H1 (cell line): ENCODE measurements around the gene MRM1. TPM values are rescaled to one million over a fixed set of nuclear protein-coding genes. Genes with fewer than 3 reads are reported as not detected.
A peak's percentile ranks its signal among the peaks of the same experiment; 100 is the strongest.

Experiments
- CTCF ChIA-PET: fragments of 300-600 bp; sonication (Branson Sonifier 250); formaldehyde crosslinking; loops from one replicate; lab custom pipeline; 2021; ENCODE audit not compliant: partially characterized antibody; lab: Charles Lee
- POLR2A ChIA-PET: fragments of 300-600 bp; sonication (Branson Sonifier 250); formaldehyde crosslinking; loops from one replicate; lab custom pipeline; 2021; ENCODE audit warnings: inconsistent platforms; ENCODE audit not compliant: partially characterized antibody; lab: Charles Lee
- DNase-seq, 2 experiments: peaks; one replicate each; pipeline versions ENCODE4 v3.0.0 to v3.0.0-alpha.2; 2010 to 2022; ENCODE audit warnings: low spot score in 2 of 2, low read depth in 1 of 2, mixed read lengths in 1 of 2
- FAIRE-seq: peaks from 2 replicates; lab custom pipeline; 2011; peaks lifted over from hg19 to GRCh38; lab: Jason Lieb, UNC
- H2AFZ ChIP-seq: 2 replicates; pipeline ENCODE4 v1.8.1; 2012; ENCODE audit warnings: low read length, inconsistent platforms
- H2AK5ac ChIP-seq: 2 replicates; pipeline ENCODE4 v1.6.1; 2013; ENCODE audit warnings: low read depth, low read length
- H2BK120ac ChIP-seq: replicated peaks from 2 replicates; pipeline ENCODE3; 2013; ENCODE audit warnings: low read depth, low read length, inconsistent platforms
- H2BK12ac ChIP-seq: 2 replicates; pipeline ENCODE4 v1.6.1; 2013; ENCODE audit warnings: low read depth, low read length
- H2BK15ac ChIP-seq: 2 replicates; pipeline ENCODE4 v1.6.1; 2013; ENCODE audit warnings: low read length
- H2BK20ac ChIP-seq: 2 replicates; pipeline ENCODE4 v1.6.1; 2013; ENCODE audit warnings: low read length
- H2BK5ac ChIP-seq: 2 replicates; pipeline ENCODE4 v1.6.1; 2013; ENCODE audit warnings: low read depth, low read length
- H3K14ac ChIP-seq: 2 replicates; pipeline ENCODE4 v1.6.1; 2013; ENCODE audit warnings: inconsistent platforms; ENCODE audit not compliant: insufficient read length
- H3K18ac ChIP-seq: 2 replicates; pipeline ENCODE4 v1.6.1; 2013; ENCODE audit warnings: low read length; ENCODE audit errors: extremely low read depth
- H3K23ac ChIP-seq: 2 replicates; pipeline ENCODE4 v1.6.1; 2013; ENCODE audit warnings: inconsistent platforms; ENCODE audit not compliant: insufficient read length
- H3K23me2 ChIP-seq: 2 replicates; pipeline ENCODE4 v1.6.1; 2013; ENCODE audit warnings: low read depth, low read length
- H3K27ac ChIP-seq: 2 replicates; pipeline ENCODE4 v1.6.1; 2011; ENCODE audit warnings: low read depth, low read length, inconsistent platforms
- H3K27me3 ChIP-seq, 4 experiments: replicated peaks in 1 of 4; 1 replicate in 1 of 4; 2 replicates in 3 of 4; pipeline versions ENCODE4 v1.6.1 to v1.8.1; 2011 to 2013; ENCODE audit warnings: low read length in 3 of 4, mild to moderate bottlenecking in 3 of 4, inconsistent platforms in 2 of 4, mixed read lengths in 2 of 4, moderate library complexity in 1 of 4; ENCODE audit not compliant: control insufficient read depth in 3 of 4, insufficient read depth in 3 of 4; ENCODE audit errors: extremely low read depth in 1 of 4
- H3K36me3 ChIP-seq, 4 experiments: 2 replicates each; pipeline versions ENCODE4 v1.6.1 to v1.8.1; 2011 to 2013; ENCODE audit warnings: mild to moderate bottlenecking in 4 of 4, low read length in 3 of 4, moderate library complexity in 2 of 4, control low read depth in 1 of 4, inconsistent platforms in 1 of 4; ENCODE audit not compliant: insufficient read depth in 4 of 4, control insufficient read depth in 2 of 4
- H3K4ac ChIP-seq: replicated peaks from 2 replicates; pipeline ENCODE3; 2013; ENCODE audit warnings: low read length, low read depth, mixed read lengths, inconsistent platforms; ENCODE audit not compliant: insufficient read length
- H3K4me1 ChIP-seq, 4 experiments: replicated peaks in 1 of 4; 1 replicate in 1 of 4; 2 replicates in 3 of 4; pipeline versions ENCODE4 v1.6.1 to v1.8.1; 2011 to 2013; ENCODE audit warnings: low read length in 3 of 4, inconsistent platforms in 2 of 4, mixed read lengths in 1 of 4; ENCODE audit not compliant: insufficient read depth in 4 of 4, control insufficient read depth in 3 of 4
- H3K4me2 ChIP-seq, 2 experiments: 2 replicates each; pipeline versions ENCODE4 v1.6.1 to v1.8.1; 2011 to 2013; ENCODE audit warnings: low read depth in 2 of 2, low read length in 2 of 2, control low read depth in 1 of 2, inconsistent platforms in 1 of 2, mild to moderate bottlenecking in 1 of 2; ENCODE audit not compliant: insufficient read depth in 1 of 2
- H3K4me3 ChIP-seq, 4 experiments: fragments of 200-600, 300-600 bp in 1 of 4; sonication (generic), shearing (Covaris generic), sonication (Bioruptor Twin) in 1 of 4; 2 replicates each; pipeline versions ENCODE4 v1.5.1 to v1.8.1; 2011 to 2016; ENCODE audit warnings: low read length in 4 of 4, low read depth in 3 of 4, control low read depth in 2 of 4, inconsistent platforms in 2 of 4, mild to moderate bottlenecking in 2 of 4, mixed read lengths in 1 of 4, moderate library complexity in 1 of 4; ENCODE audit not compliant: insufficient read depth in 2 of 4; ENCODE audit errors: extremely low read depth in 1 of 4
- H3K56ac ChIP-seq: replicated peaks from 2 replicates; pipeline ENCODE3; 2013; ENCODE audit warnings: low read depth, mild to moderate bottlenecking, mixed read lengths, low read length, inconsistent platforms; ENCODE audit not compliant: insufficient read length
- H3K79me1 ChIP-seq: 2 replicates; pipeline ENCODE4 v1.6.1; 2013; ENCODE audit warnings: low read depth, low read length, control low read depth
- H3K79me2 ChIP-seq, 2 experiments: 2 replicates each; pipeline versions ENCODE4 v1.6.1 to v1.8.1; 2012 to 2013; ENCODE audit warnings: low read length in 2 of 2, mild to moderate bottlenecking in 2 of 2, inconsistent platforms in 1 of 2; ENCODE audit not compliant: insufficient read depth in 2 of 2, control insufficient read depth in 1 of 2
- H3K9ac ChIP-seq, 4 experiments: replicated peaks in 1 of 4; 1 replicate in 1 of 4; 2 replicates in 3 of 4; pipeline versions ENCODE4 v1.6.1 to v1.8.1; 2011 to 2013; ENCODE audit warnings: low read depth in 3 of 4, low read length in 3 of 4, control low read depth in 2 of 4, mild to moderate bottlenecking in 2 of 4, moderate library complexity in 2 of 4, inconsistent platforms in 1 of 4; ENCODE audit errors: extremely low read depth in 1 of 4
- H3K9me3 ChIP-seq, 2 experiments: 2 replicates each; pipeline versions ENCODE4 v1.6.1 to v1.8.1; 2012 to 2013; ENCODE audit warnings: mild to moderate bottlenecking in 2 of 2, moderate library complexity in 2 of 2, control low read depth in 1 of 2, inconsistent platforms in 1 of 2, low read depth in 1 of 2, low read length in 1 of 2, mixed read lengths in 1 of 2; ENCODE audit not compliant: insufficient read depth in 2 of 2
- H4K20me1 ChIP-seq, 2 experiments: replicated peaks in 1 of 2; 2 replicates each; pipeline versions ENCODE3 to v1.8.1; 2011 to 2013; ENCODE audit warnings: inconsistent platforms in 2 of 2, low read length in 2 of 2, mild to moderate bottlenecking in 1 of 2; ENCODE audit not compliant: insufficient read depth in 2 of 2, control insufficient read depth in 1 of 2
- H4K5ac ChIP-seq: 2 replicates; pipeline ENCODE4 v1.6.1; 2013; ENCODE audit warnings: low read length, low read depth, mixed read lengths, inconsistent platforms; ENCODE audit not compliant: insufficient read length
- H4K8ac ChIP-seq: 2 replicates; pipeline ENCODE4 v1.8.0; 2013; ENCODE audit warnings: mild to moderate bottlenecking, moderate library complexity, low read length, inconsistent platforms; ENCODE audit not compliant: insufficient read depth; ENCODE audit errors: extremely low read depth
- H4K91ac ChIP-seq: replicated peaks from 2 replicates; pipeline ENCODE3; 2013; ENCODE audit warnings: low read length, mixed read lengths, inconsistent platforms; ENCODE audit not compliant: insufficient read length
- ATF3 ChIP-seq: IDR thresholded peaks from 2 replicates; pipeline ENCODE4 v1.6.1; 2011; ENCODE audit warnings: low read depth, mild to moderate bottlenecking, low read length; ENCODE audit not compliant: insufficient read depth
- CHD1 ChIP-seq: IDR thresholded peaks from 2 replicates; pipeline ENCODE4 v1.6.1; 2012; ENCODE audit warnings: low read depth, low read length, improper control_type of control experiment
- CTBP2 ChIP-seq: IDR thresholded peaks from 2 replicates; pipeline ENCODE4 v1.7.0; 2011; ENCODE audit warnings: borderline replicate concordance, mild to moderate bottlenecking, moderate library complexity, mixed read lengths, low read length; ENCODE audit not compliant: insufficient read depth, insufficient read length
- EZH2 ChIP-seq: fragments of 200-600 bp; sonication (generic); IDR thresholded peaks from 2 replicates; pipeline ENCODE4 v1.7.1; 2012; ENCODE audit warnings: low read depth, mild to moderate bottlenecking, moderate library complexity, low read length, inconsistent platforms; ENCODE audit not compliant: severe bottlenecking
- HDAC2 ChIP-seq, 2 experiments: fragments of 300-600 bp in 1 of 2; sonication (generic) in 1 of 2; IDR thresholded peaks; 2 replicates each; pipeline ENCODE4 v1.6.1; 2011 to 2012; ENCODE audit warnings: low read depth in 2 of 2, low read length in 2 of 2, mild to moderate bottlenecking in 2 of 2, moderate library complexity in 2 of 2, borderline replicate concordance in 1 of 2, inconsistent platforms in 1 of 2
- JUND ChIP-seq: IDR thresholded peaks from 2 replicates; pipeline ENCODE4 v1.6.1; 2011; ENCODE audit warnings: mild to moderate bottlenecking, improper control_type of control experiment, low read length
- POLR2AphosphoS5 ChIP-seq: IDR thresholded peaks from 2 replicates; pipeline ENCODE4 v1.6.1; 2011; ENCODE audit warnings: low read depth, low read length
- RXRA ChIP-seq: IDR thresholded peaks from 2 replicates; pipeline ENCODE4 v1.6.1; 2011; ENCODE audit warnings: low read depth, mild to moderate bottlenecking, low read length, moderate library complexity; ENCODE audit not compliant: insufficient read depth
- SAP30 ChIP-seq: fragments of 300-600 bp; sonication (generic); IDR thresholded peaks from 2 replicates; pipeline ENCODE4 v1.7.1; 2012; ENCODE audit warnings: low read length, moderate library complexity, mild to moderate bottlenecking, inconsistent platforms; ENCODE audit not compliant: insufficient read depth, insufficient replicate concordance
- SP2 ChIP-seq: IDR thresholded peaks from 2 replicates; pipeline ENCODE4 v1.6.1; 2012; ENCODE audit warnings: mild to moderate bottlenecking, low read length, inconsistent platforms
- SRF ChIP-seq: IDR thresholded peaks from 2 replicates; pipeline ENCODE4 v1.6.1; 2011; ENCODE audit warnings: mild to moderate bottlenecking, low read depth, low read length, moderate library complexity
- WGBS, 2 experiments: shearing (Covaris generic) in 1 of 2; methylation state at CpG; one replicate each; pipeline versions ENCODE4 v1.1.6 to v1.1.7; 2013 to 2015; ENCODE audit warnings: low lambda C conversion rate in 2 of 2, mixed read lengths in 2 of 2, inconsistent platforms in 1 of 2, low coverage in 1 of 2, missing lambda C conversion rate in 1 of 2; ENCODE audit not compliant: insufficient replicate concordance in 2 of 2, insufficient coverage in 1 of 2, insufficient read length in 1 of 2; ENCODE audit errors: extremely low coverage in 1 of 2, missing lambda C conversion rate in 1 of 2; 5-methylcytosine and 5-hydroxymethylcytosine counted together
- polyA plus RNA-seq, 7 experiments: library from polyadenylated mRNA; depleted of rRNA in 3 of 7; stranded (reverse) in 5 of 7; unstranded in 2 of 7; fragments of >200 nt in 5 of 7; fragments of 200-250 nt in 2 of 7; gene quantifications; 1 replicate in 5 of 7; 2 replicates in 1 of 7; 4 replicates in 1 of 7; pipeline versions ENCODE4 v1.2.1 to v1.2.3, GENCODE V29; 2011 to 2013; ENCODE audit warnings: missing spikeins in 2 of 7, mixed read lengths in 2 of 7
- total RNA-seq: library from RNA; stranded (reverse); fragmentation: NEBNext Ultra II Directional; extraction: Animal tissue kit (Norgen Biotek cat#: 25700); gene quantifications from 2 replicates; pipeline ENCODE4 v1.2.1, GENCODE V29; 2021

The MRM1 gene
- total and polyA plus RNA-seq, 2 of the 8 experiments (the other 6 are each of a cell fraction or from before 2014, with no cell fraction given): 9.9 to 11.2 TPM

GRCh38 chr17:36617773-36618172 is 16.4 kb downstream of the MRM1 start:
- Histone ChIP-seq H4K8ac (no peak overlapping the region), H3K27me3 (no peaks in the 10 kb centered on the region), H2BK5ac (no peak overlapping the region), H3K14ac (no peak overlapping the region), H3K79me2 (no peaks in the 10 kb centered on the region), H3K4me3 (no peak overlapping the region), H2BK20ac (no peak overlapping the region), H3K23ac (no peak overlapping the region), H2BK12ac (no peak overlapping the region), H3K23me2 (no peaks in the 10 kb centered on the region), H2AK5ac (peak overlapping the region; percentile 82; the same call in 1 of the 2 replicates), H3K36me3 (no peaks in the 10 kb centered on the region), H4K5ac (no peak overlapping the region), H4K20me1 (peaks cover 1 to 2% of the 10 kb centered on the region in 2 experiments), H2BK15ac (no peak overlapping the region), H3K4ac (no peak overlapping the region), H2AFZ (no peak overlapping the region), H3K4me1 (peaks cover 9 to 19% (median 14%) of the 10 kb centered on the region in 4 experiments), H3K4me2 (no peak overlapping the region), H3K9ac (no peak overlapping the region), H3K9me3 (no peaks in the 10 kb centered on the region), H2BK120ac (no peak overlapping the region), H3K79me1 (no peaks in the 10 kb centered on the region), H3K27ac (no peak overlapping the region), H3K56ac (no peak overlapping the region), H4K91ac (no peak overlapping the region), H3K18ac (no peak overlapping the region)
- ChIA-PET POLR2A (interaction anchor here (1.1 kb wide), 1 partner anchor 16 kb away, joined by 4 read pairs; the partner anchor contains the start of gene MRM1), CTCF (interaction anchor here (0.8 to 9.9 kb wide), 6 partner anchors 9 to 471 kb away, joined by 3 to 122 read pairs (median 4); partner anchors contain the start of gene MRM1)
- FAIRE-seq: no peak
- 93% methylated on average over 7 of the region's 7 CpGs; no CpG with 5 or more reads in 1 of the 2 experiments for WGBS, 2 experiments
- DNase-seq: no peak
- no peak for TF ChIP-seq SRF
- no peak for TF ChIP-seq CTBP2
- TF ChIP-seq CHD1: no peak
- TF ChIP-seq JUND: no peak
- TF ChIP-seq HDAC2 (IDR thresholded peaks at IDR 0.05; ENCODE audit: borderline replicate concordance in 1 of 2, low read depth in 2 of 2, low read length in 2 of 2): no peak
- TF ChIP-seq POLR2AphosphoS5: no peak
- TF ChIP-seq ATF3: no peak
- TF ChIP-seq SP2: no peak
- TF ChIP-seq RXRA: no peak
- TF ChIP-seq SAP30: no peak
- TF ChIP-seq EZH2: no peak
